Superior temporal gyrus (tissue), 1 donor: Measurements from ENCODE around the gene MRNIP.

Experiments used
- DNase-seq: peaks from one replicate; pipeline ENCODE4 v3.0.0-alpha.2; 2016; ENCODE audit errors: extremely low spot score

The MRNIP gene

GRCh38 chr5:179858586-179859427, at the start of gene MRNIP:
TSS of gene MRNIP (minus strand) at chr5:179858817. CDS start at chr5:179858796, 21 bp downstream.
- peak; percentile 97 for DNase-seq

GRCh38 chr5:179907556-179908324, 49.1 kb upstream of the MRNIP start, which contains the start of gene TBC1D9B:
TSS of gene TBC1D9B (minus strand) at chr5:179907897. CDS start at chr5:179907821, 76 bp downstream.
- peak; percentile 64 for DNase-seq

DNA sequence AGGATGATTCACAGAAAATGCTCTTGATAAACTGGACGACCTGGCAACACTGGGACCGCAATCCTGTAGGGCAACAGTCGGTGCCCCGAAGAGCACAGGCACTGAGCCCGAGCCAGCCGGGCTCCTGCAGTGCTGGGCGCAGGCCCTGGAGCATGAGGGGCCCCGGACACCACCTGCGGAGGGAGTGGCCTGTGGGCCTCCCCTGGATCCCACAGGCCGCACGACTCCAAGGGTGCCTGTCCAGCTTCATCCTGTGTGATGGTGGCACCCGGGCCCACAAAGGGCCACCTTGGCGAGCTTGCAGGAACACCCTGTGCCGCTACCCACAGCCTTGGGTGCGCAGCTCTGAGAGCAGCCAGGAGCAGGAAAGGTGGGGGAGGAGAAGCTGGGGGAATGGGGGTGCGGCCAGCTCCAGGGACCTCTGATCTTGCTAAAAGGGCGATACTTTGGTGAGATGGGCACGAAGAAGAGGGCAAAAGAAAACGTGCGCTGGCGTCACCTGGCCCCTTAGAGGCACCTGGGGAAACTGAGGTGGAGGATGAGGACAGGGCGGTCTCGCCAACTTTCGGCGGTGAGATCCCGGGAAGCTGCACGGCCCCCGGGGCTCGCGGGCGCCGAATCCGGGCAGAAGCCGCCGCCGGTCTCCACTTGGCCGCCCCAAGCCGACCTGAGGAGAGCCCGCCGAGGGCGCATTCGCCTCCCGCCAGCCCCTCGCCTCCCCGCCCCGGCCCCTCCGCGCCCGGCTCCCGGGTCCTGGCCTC, 48.4 kb upstream of the MRNIP start:
- no peak for DNase-seq

GRCh38 chr5:179906294-179906794, 47.7 kb upstream of the MRNIP start:
- DNase-seq: no peak

- DNase-seq: no peak
Measured at GRCh38 chr5:179905161-179905560, 46.5 kb upstream of the MRNIP start.

- no peak for DNase-seq
Measured at GRCh38 chr5:179904463-179905160, 46.0 kb upstream of the MRNIP start.

GRCh38 chr5:179902763-179903158, 44.1 kb upstream of the MRNIP start:
- no peak for DNase-seq

DNA sequence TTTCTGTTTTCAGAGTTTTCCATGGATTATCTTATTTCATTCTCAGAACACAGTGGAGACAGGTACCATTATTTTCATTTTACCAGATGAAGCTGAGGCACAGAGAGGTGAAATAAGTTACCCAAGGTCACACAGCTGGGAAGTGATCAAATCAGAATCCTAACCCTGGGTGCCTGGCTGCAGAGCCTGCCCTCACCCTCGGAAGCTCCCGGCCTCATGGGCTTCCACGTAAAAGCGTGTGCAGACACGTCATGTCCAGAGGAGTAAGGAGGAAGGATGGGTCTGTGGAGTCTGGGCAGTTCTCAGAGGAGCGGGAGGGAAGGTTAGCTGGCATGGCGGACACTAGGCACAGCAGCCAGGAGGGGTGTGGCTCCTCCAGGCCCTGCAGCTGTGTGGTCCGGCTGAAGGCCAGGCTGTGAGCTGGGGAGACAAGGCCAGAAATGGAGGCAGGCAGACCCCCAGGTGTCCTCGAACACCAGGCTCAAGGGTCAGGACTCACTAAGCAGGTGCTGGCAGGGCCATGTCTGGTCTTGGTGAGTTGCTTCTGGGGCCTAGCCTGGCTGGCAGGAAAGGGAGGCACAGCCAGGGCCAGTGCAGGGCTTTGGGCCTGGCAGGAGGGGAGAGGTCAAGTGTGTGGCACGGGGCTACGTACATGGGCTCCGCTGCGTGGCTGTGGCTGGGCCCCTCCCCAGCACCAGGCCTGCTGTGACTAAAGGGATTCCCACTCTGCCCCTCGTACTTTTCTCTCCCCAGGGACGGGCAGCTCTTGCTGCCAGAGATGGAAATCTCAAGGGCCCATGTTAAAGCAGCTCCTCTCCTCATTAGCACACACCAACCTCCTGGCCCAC, 43.5 kb upstream of the MRNIP start:
- DNase-seq: no peak

DNA sequence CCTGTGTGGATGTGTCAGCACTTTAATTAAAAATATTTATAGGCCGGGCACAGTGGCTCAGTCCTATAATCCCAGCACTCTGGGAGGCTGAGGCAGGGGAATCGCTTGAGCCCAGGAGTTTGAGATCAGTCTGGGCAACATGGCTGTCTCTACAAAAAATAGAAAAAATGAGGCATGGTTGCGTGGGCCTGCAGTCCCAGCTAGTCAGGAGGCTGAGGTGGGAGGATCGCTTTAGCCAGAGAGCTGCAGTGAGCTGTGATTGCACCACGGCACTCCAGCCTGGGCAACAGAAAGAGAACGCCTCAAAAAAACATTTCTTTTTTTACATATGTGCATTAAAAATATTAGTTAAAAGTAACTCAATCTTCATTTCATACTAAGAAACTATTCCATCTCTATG, 42.8 kb upstream of the MRNIP start:
- DNase-seq: peak; percentile 28

GRCh38 chr5:179900711-179901110, 42.1 kb upstream of the MRNIP start:
- peak; percentile 23 for DNase-seq

DNA sequence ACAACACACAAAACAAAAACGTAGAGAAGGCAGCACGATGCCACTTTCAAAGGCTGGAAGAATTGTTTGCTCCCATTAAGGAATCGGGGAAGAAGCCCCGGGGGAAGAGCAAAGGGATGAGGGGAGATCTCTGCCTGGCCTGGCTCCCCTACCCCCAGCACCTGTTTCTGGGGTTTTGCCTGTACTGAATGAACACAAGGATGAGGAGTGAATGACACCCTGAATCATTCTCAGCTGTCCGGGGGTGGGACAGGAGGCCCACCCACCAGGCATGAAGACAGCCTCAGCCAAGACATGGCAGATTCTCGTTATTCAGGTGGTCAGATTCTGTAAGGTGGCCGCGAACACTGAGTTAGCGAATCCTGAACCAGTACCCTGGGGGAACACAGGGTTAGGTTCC, 41.6 kb upstream of the MRNIP start:
- no peak for DNase-seq

- DNase-seq: no peak
Measured at GRCh38 chr5:179895861-179896260, 37.2 kb upstream of the MRNIP start.

DNA sequence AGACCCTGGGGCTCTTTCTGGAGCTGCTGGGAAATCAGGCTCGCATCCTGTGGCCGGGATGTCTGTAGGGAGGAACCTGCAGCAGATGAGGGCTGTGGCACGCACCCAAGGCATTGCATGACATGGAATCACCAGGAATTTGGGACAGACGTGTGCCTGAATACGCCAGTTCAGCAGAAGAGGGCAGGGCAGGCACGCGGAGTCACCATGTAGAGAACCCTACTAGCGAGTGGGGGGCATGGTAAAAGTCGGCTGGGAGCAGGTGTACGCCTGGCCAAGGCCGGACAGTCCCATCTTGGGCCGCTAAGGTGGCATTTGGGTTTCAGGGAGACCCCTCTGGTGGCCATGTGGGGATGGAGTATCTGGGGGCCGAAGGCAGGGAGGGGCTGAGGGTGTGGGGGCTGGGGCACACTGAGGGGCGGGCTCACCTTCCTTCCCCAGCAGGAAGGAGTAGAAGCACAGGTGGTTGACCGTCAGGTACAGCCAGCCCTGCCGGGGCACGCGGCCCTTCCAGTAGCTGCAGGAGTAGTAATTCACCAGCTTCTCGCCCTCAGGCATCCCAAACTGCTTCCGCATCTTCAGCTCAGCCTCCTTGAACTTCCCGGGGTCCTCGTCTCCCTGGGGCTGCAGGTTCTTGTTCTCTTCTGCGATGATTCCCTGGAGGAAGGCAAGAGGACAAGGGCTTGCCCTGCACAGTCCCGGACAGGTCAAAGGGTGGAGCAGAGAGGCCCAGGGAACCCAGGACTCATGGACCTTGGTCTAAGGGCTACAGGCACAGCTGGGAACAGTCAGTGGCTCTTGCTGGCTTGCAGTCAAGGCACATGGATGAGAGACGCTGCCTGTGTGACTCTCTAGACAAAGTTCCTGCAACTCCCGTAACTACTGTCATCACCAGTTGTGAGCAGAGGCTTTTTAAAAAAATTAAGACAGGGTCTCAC, 35.6 kb upstream of the MRNIP start:
- DNase-seq: no peak

DNA sequence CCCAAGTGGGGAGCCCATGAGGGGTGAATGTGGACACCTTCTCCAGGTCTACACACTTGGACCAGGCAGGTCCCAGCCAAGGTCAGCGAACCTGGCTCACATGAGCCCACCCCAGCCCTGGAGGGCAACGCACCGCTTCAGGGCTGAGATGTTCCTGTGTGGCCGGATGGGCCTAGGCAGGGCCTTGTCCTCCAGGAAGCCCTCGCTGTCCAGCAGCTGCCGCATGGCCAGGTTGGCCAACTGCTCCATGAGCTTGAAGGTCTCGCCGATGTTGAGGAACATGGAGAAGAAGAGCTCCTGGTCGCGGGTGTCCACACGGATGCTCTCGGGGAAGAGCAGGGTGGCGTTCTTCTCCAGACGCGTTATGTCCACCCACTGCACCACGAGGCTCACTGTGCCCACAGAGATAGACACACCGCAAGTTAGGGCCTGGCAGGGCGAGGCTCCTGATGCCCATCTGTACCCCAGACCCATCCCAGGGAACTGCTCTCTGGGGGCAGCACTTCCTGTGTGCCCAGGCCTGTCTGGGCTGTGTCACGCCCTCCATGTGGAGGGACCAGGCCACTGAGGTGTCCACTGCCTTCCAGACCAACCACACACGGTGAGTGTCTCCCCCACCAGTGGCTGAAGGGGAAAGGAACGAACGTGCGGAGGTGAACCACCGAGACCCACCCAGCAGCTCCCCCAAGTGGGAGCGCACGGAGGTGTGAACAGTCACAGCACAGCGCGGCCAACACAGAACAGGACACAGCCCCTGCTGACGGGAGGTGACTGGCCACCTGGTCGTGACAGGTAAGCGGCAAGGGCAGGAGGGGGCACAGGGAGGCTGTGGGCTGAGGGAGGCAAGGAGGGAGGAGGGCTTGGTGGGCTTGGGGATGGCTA, 34.7 kb upstream of the MRNIP start:
- no peak for DNase-seq

GRCh38 chr5:179892255-179892654, 33.6 kb upstream of the MRNIP start:
- DNase-seq: no peak

GRCh38 chr5:179890751-179891682, 32.4 kb upstream of the MRNIP start:
- DNase-seq: no peak

DNA sequence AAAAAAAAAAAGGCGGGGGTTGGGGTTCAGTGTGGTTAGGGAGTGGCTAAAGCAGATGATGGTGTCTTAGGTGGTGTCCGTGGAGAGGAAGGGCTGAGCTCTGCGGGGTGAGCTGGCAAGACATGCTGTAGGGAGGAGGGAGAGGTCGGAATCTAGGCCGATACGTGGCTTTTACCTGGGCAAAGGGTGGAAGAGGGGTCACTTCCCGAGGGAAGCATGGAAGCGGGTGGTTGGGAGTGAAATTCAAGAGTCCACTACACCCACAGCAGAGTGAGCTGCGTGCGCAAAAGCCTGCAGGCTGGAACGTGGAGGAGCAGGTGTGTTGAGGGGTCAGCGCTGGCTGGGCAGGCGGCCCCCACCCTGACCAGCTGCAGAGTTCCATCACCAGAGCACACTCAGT, 31.3 kb upstream of the MRNIP start:
- DNase-seq: no peak
